Smooth muscle cell (in vitro differentiated cells): ENCODE results near the gene EPHA4. TPM values are rescaled to one million over a fixed set of nuclear protein-coding genes. Genes with fewer than 3 reads are reported as not detected.

Experiments
- DNase-seq: peaks from one replicate; lab custom pipeline; 2025; ENCODE audit not compliant: unreplicated experiment; lab: John Stamatoyannopoulos, UW
- H2AFZ ChIP-seq: fragments of 200-600 bp; sonication (generic); 2 replicates; pipeline ENCODE4 v1.6.0; 2016; ENCODE audit warnings: antibody characterized with exemption, low read depth, mild to moderate bottlenecking
- H3F3A ChIP-seq: fragments of 200-600 bp; sonication (generic); 2 replicates; pipeline ENCODE4 v1.6.0; 2017; ENCODE audit warnings: antibody characterized with exemption, low read depth
- H3K27ac ChIP-seq: fragments of 200-600 bp; sonication (generic); 2 replicates; pipeline ENCODE4 v1.5.1; 2016; ENCODE audit warnings: low read depth, mild to moderate bottlenecking
- H3K27me3 ChIP-seq: fragments of 200-600 bp; sonication (generic); 2 replicates; pipeline ENCODE4 v1.6.1; 2016; ENCODE audit warnings: low read depth, mild to moderate bottlenecking
- H3K36me3 ChIP-seq: fragments of 200-600 bp; sonication (generic); 2 replicates; pipeline ENCODE4 v1.5.1; 2016; ENCODE audit warnings: low read depth
- H3K4me1 ChIP-seq: fragments of 200-600 bp; sonication (generic); 2 replicates; pipeline ENCODE4 v1.5.1; 2016; ENCODE audit warnings: low read depth
- H3K4me2 ChIP-seq: fragments of 200-600 bp; sonication (generic); 2 replicates; pipeline ENCODE4 v1.6.0; 2016; ENCODE audit warnings: mild to moderate bottlenecking
- H3K4me3 ChIP-seq: fragments of 200-600 bp; sonication (generic); 2 replicates; pipeline ENCODE4 v1.5.1; 2016; ENCODE audit warnings: mild to moderate bottlenecking
- H3K79me2 ChIP-seq: fragments of 200-600 bp; sonication (generic); 2 replicates; pipeline ENCODE4 v1.6.0; 2016; ENCODE audit warnings: low read depth, mild to moderate bottlenecking
- H3K9ac ChIP-seq: fragments of 200-600 bp; sonication (generic); 2 replicates; pipeline ENCODE4 v1.6.0; 2016; ENCODE audit warnings: low read depth
- H3K9me3 ChIP-seq: fragments of 200-600 bp; sonication (generic); replicated peaks from 2 replicates; pipeline ENCODE4 v1.5.1; 2016; ENCODE audit warnings: low read depth
- H4K20me1 ChIP-seq: fragments of 200-600 bp; sonication (generic); 2 replicates; pipeline ENCODE4 v1.6.0; 2016; ENCODE audit warnings: low read depth
- CTCF ChIP-seq: fragments of 200-600 bp; sonication (generic); IDR thresholded peaks from 2 replicates; pipeline ENCODE4 v1.5.1; 2017; ENCODE audit warnings: borderline replicate concordance, mild to moderate bottlenecking, antibody characterized with exemption; ENCODE audit not compliant: insufficient read depth, poor library complexity, severe bottlenecking
- WGBS: methylation state at CpG from one replicate; pipeline ENCODE4 v1.1.7; 2016; ENCODE audit warnings: low lambda C conversion rate; 5-methylcytosine and 5-hydroxymethylcytosine counted together
- polyA plus RNA-seq: library from polyadenylated mRNA; unstranded; fragments of >200 nt; fragmentation: Nextera tagmentation; extraction: Ambion mirVana; gene quantifications from 2 replicates; pipeline ENCODE4 v1.2.1, GENCODE V29; 2016
- total RNA-seq: library from RNA; depleted of rRNA; stranded (reverse); fragments of >200 nt; gene quantifications from 2 replicates; pipeline ENCODE4 v1.2.3, GENCODE V29; 2014

The EPHA4 gene
- total and polyA plus RNA-seq, 2 experiments from 2014 or later: 2.8 to 48.3 TPM

GRCh38 chr2:221370076-221370856, 201.8 kb downstream of the EPHA4 start:
- WGBS: 86% methylated on average over 9 of the region's 9 CpGs
- Histone ChIP-seq H4K20me1 (no peaks in the 10 kb centered on the region), H3K4me1 (peaks cover 7% of the 10 kb centered on the region), H3K27me3 (peaks cover 5% of the 10 kb centered on the region), H3K4me3 (no peak overlapping the region), H3K79me2 (no peaks in the 10 kb centered on the region), H3K36me3 (no peaks in the 10 kb centered on the region), H3K27ac (no peak overlapping the region), H3F3A (no peaks in the 10 kb centered on the region), H2AFZ (no peak overlapping the region), H3K9ac (no peak overlapping the region), H3K4me2 (no peak overlapping the region), H3K9me3 (no peaks in the 10 kb centered on the region)
- DNase-seq: no peak
- no peak for TF ChIP-seq CTCF
